GM15510 (cell line): ENCODE measurements around the gene PRRT3.

Experiments used
- POLR2A ChIP-seq: IDR thresholded peaks from 3 replicates; pipeline ENCODE4 v1.6.1; 2011; ENCODE audit warnings: borderline replicate concordance; ENCODE audit not compliant: insufficient read length; ENCODE audit errors: extremely low read depth

PRRT3 gene

DNA sequence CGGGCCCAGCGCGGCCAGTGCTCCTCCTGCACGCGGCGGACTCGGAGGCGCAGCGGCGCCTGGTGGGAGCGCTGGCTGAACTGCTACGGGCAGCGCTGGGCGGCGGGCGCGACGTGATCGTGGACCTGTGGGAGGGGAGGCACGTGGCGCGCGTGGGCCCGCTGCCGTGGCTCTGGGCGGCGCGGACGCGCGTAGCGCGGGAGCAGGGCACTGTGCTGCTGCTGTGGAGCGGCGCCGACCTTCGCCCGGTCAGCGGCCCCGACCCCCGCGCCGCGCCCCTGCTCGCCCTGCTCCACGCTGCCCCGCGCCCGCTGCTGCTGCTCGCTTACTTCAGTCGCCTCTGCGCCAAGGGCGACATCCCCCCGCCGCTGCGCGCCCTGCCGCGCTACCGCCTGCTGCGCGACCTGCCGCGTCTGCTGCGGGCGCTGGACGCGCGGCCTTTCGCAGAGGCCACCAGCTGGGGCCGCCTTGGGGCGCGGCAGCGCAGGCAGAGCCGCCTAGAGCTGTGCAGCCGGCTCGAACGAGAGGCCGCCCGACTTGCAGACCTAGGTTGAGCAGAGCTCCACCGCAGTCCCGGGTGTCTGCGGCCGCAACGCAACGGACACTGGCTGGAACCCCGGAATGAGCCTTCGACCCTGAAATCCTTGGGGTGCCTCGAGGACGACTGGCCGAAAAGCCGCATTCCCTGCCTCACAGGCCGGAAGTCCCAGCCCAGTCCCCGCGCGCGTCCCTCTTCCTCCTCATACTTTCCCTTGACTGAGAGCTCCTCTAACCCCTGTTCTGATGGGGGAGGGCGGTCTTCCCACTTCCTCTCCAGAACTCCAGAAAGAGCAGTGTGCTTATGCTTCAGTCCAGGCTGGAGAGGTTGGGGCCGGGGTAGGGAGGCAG, 36.7 kb downstream of the PRRT3 start:
- TF ChIP-seq POLR2A = no peak

DNA sequence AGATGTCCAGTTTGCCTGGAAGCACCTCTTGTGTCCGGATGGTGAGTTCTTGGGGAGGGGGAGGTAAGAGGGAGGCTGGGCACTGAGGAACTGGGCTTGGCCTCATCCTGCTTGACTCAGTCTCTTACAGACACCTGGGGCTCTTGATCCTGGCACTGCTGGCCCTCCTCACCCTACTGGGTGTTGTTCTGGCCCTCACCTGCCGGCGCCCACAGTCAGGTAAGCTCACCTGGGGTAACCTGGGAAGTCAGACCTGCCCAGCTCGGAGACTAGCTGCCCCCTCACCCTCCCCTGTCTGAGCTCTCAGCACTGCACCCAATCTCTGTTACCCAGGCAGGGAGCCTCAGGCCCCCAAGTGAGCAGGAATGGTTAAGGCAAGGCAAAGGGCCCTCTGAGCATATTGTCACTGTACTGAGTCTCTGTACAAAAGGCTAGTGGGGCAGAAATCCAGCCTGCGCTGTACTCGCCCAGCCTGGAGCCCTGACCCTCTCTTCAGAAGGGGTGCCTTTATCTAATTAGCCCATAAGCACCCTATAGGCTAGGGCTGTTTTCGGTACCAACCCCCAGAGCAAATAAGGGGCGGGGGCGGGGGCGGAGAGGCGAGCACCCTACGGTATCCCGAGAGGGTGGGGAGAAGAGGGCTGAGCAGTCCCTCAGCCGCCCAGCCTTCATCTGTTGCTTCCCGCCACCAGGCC, 37.5 kb downstream of the PRRT3 start:
- TF ChIP-seq POLR2A = no peak

DNA sequence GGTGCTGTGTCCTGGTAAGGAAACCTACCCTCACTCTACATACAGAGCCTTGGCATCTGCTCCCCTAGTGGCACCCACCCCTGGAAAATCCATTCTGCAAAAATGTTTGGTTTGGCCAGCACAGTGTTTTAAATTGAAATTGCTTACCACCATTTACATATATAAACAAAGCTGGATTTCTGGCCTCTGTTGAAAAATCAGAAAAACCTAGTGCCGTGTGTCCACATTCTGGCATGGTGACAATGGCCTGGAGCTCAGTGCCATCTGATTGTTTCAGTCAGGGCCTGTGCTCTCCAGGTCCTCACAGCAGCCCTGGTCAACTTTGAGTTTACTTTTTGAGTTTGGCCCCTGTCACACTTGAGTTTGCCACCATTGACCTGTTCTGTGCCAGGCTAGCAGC, 38.2 kb downstream of the PRRT3 start:
- no peak for TF ChIP-seq POLR2A

DNA sequence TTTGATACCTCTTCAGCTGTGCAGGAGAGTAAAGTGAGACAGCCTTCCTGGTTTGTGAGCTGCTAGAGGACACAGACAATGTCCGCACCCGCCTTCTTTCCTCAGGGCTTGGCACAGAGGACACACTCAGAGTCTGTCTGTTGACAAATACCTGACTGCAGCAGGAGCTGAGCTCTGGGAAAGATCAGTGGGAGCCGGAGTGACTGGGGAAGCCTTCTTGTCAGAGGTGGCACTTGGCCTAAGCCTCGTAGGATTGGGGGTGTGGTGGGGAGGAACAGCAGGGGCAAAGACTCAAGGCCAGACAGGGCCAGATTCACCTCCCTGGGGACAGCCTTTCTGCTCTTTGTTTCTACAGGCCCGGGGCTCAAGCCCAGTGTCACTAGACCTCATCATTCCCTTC, 38.6 kb downstream of the PRRT3 start:
- no peak for TF ChIP-seq POLR2A

GRCh38 chr3:9912294-9912935, 39.8 kb downstream of the PRRT3 start:
- no peak for TF ChIP-seq POLR2A

DNA sequence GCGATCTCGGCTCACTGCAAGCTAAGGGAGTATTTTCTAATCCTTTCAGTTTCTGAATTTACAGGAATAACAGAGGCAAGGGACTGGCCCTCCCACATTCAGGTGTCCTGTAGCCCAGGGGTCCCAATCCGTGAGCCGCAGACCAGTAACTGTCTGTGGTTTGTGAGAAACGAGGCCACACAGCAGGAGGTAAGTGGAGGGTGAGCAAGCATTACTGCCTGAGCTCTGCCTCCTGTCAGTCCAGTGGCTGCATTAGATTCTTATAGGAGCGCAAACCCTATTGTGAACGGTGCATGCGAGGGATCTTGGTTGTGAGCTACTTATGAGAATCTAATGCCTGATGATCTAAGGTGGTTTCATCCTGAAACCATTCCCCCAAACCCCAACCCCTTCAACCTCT, 40.3 kb downstream of the PRRT3 start:
- no peak for TF ChIP-seq POLR2A

- TF ChIP-seq POLR2A = no peak
These were observed 42.8 kb downstream of the PRRT3 start for GRCh38 chr3:9909221-9910013.

DNA sequence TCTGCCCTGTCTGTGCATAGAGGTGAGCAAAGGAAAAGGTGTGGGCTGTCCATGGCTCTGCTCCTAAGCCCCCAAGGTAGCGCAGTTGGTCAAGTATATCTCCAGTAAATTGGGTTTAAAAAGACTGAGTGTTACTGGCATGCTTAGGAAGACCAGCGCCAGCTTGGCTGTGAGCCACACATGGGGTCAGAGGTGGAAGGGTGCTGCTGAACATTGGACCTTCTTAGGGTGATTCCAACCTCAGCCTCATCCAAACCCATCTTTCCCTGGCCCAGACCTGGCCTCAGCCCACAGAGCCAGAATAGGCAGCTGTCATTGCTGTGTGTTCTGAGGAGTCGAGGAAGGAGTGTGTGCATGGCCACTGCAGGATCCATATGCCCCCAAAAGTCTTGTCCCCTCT, 43.9 kb downstream of the PRRT3 start:
- TF ChIP-seq POLR2A = no peak

- TF ChIP-seq POLR2A = no peak
These were observed 45.7 kb downstream of the PRRT3 start for GRCh38 chr3:9906480-9906879.

- TF ChIP-seq POLR2A = no peak
These were observed 48.3 kb downstream of the PRRT3 start for GRCh38 chr3:9903904-9904303.

- no peak for TF ChIP-seq POLR2A
These were observed 49.0 kb downstream of the PRRT3 start for GRCh38 chr3:9903238-9903624.

- TF ChIP-seq POLR2A = no peak
These were observed 49.6 kb downstream of the PRRT3 start, which contains the start of gene IL17RE for GRCh38 chr3:9902372-9903237. IL17RE (plus strand) TSS chr3:9902848; CDS start chr3:9902933, 85 bp downstream.

- TF ChIP-seq POLR2A = no peak
These were observed 50.2 kb downstream of the PRRT3 start for GRCh38 chr3:9901967-9902366.
